ENCODE data around the gene IFITM2.

Gene IFITM2

GRCh38 chr11:356610-357009 lies 49.0 kb downstream of the IFITM2 start:
- ChIA-PET POLR2A (interaction anchor here (0.7 to 1.5 kb wide), 3 partner anchors 24 to 150 kb away, joined by 3 to 7 read pairs (median 7); partner anchors contain the start of genes BET1L and RIC8A), CTCF (interaction anchor here (1.9 to 3.2 kb wide), 3 partner anchors 45 to 106 kb away, joined by 7 to 22 read pairs (median 9); partner anchors contain the start of gene IFITM2)
- no peak for DNase-seq (ENCODE audit: low read depth, low spot score)
- no peak overlapping the region for H3K4me3 ChIP-seq (ENCODE audit: low read depth, low read length)
- TF ChIP-seq, protein P1, sequence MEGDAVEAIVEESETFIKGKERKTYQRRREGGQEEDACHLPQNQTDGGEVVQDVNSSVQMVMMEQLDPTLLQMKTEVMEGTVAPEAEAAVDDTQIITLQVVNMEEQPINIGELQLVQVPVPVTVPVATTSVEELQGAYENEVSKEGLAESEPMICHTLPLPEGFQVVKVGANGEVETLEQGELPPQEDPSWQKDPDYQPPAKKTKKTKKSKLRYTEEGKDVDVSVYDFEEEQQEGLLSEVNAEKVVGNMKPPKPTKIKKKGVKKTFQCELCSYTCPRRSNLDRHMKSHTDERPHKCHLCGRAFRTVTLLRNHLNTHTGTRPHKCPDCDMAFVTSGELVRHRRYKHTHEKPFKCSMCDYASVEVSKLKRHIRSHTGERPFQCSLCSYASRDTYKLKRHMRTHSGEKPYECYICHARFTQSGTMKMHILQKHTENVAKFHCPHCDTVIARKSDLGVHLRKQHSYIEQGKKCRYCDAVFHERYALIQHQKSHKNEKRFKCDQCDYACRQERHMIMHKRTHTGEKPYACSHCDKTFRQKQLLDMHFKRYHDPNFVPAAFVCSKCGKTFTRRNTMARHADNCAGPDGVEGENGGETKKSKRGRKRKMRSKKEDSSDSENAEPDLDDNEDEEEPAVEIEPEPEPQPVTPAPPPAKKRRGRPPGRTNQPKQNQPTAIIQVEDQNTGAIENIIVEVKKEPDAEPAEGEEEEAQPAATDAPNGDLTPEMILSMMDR (IDR thresholded peaks at IDR 0.05; ENCODE audit: insufficient read depth, low read length, missing control alignments), result no peak

DNA sequence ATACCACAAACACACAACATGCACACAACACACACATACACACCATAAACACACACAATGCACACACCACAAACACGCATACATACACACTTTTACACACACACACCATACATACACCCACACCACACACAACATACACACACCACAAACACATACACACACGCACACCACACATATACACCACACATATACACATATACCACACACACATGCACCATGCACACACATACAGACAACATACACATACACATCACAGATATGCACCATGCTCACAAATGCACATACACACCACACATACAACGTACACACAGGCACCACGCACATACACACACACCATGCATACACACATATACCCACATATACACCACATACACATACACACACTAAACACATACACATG lies 50.0 kb downstream of the IFITM2 start:
- TF ChIP-seq, protein P1 (IDR thresholded peaks at IDR 0.05; ENCODE audit: insufficient read depth, low read length, missing control alignments), result no peak
- DNase-seq (ENCODE audit: low read depth, low spot score), result no peak
- ChIA-PET POLR2A (no interaction called here), CTCF (interaction anchor here (2.1 kb wide), 1 partner anchor 52 kb away, joined by 10 read pairs; no protein-coding TSS in a partner anchor)
- H3K4me3 ChIP-seq (ENCODE audit: low read depth, low read length), result no peak overlapping the region

DNA sequence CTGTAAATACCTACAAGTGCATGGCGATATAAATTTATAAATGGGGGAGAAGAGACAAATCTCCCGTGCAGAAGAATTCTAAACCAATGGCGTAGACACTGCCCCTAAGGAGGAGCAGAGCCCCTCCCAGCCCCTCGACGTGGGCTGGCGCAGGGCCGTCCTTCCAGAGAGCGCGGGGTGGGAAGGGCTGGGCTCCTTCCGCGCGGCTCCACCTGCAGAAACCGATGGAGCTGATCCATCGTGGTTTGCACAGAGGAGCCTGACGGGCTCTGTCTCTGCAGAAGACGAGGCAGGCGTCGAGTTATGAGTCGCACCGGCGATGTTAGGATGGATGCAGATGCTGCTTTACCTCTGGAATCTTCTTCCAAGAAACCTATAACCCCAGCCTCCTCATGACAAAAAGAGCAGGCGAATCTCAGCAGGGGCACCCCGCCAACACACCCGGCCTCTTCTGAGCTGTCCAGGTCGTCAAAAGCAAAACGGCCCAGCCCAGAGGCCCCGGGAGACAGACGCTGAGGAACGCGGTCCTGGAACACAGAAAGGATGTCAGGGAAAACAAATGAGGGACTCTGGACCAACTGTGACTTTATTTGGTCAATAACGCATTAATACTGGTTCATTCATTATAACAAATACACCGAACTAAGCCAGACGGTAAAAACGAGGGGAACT lies 50.6 kb downstream of the IFITM2 start:
- ChIA-PET POLR2A (no interaction called here), CTCF (interaction anchor here (1.4 to 7.8 kb wide), 4 partner anchors 10 to 108 kb away, joined by 3 to 61 read pairs (median 9); no protein-coding TSS in a partner anchor)

More for the DNA sequence above, 50.6 kb downstream of the IFITM2 start:
- H3K4me3 ChIP-seq (ENCODE audit: low read depth, low read length), result no peak overlapping the region
- no peak for DNase-seq (ENCODE audit: low read depth, low spot score)
- TF ChIP-seq, protein P1 (IDR thresholded peaks at IDR 0.05; ENCODE audit: insufficient read depth, low read length, missing control alignments), result no peak

Data from AG04449 (cell line).